K562 (cell line): ENCODE results near the gene PACS1.

Experiments
- BDP1 ChIP-seq: IDR thresholded peaks from 3 replicates; pipeline ENCODE4 v1.6.1; 2011; ENCODE audit not compliant: insufficient read length, insufficient read depth
- BHLHE40 ChIP-seq: IDR thresholded peaks from 2 replicates; pipeline ENCODE4 v1.6.1; 2011; ENCODE audit warnings: low read length, improper control_type of control experiment
- BRCA1 ChIP-seq, 2 experiments: fragments of 450-650 bp in 1 of 2; sonication (generic) in 1 of 2; formaldehyde crosslinking in 1 of 2; IDR thresholded peaks; 2 replicates each; pipeline versions ENCODE4 v1.5.0 to v1.6.1; 2017 to 2020; ENCODE audit warnings: mild to moderate bottlenecking in 1 of 2, missing genetic modification reagents in 1 of 2
- CBX5 ChIP-seq: IDR thresholded peaks from 2 replicates; pipeline ENCODE4 v1.6.1; 2014; ENCODE audit warnings: low read depth, borderline replicate concordance
- HBP1 ChIP-seq: fragments of 450-650 bp; formaldehyde crosslinking; IDR thresholded peaks from 2 replicates; pipeline ENCODE4 v1.4.0; 2022; ENCODE audit warnings: missing genetic modification characterization
- SMAD3 ChIP-seq: fragments of 450-650 bp; formaldehyde crosslinking; conservative IDR thresholded peaks from 2 replicates; pipeline ENCODE4 v1.4.0; 2020; ENCODE audit warnings: mild to moderate bottlenecking
- TEAD2 ChIP-seq: fragments of 450-650 bp; IDR thresholded peaks from 2 replicates; pipeline ENCODE4 v1.6.1; 2016; ENCODE audit warnings: missing genetic modification characterization, control low read depth, missing compliant biosample characterization
- ZBTB17 ChIP-seq: fragments of 450-650 bp; formaldehyde crosslinking; IDR thresholded peaks from 2 replicates; pipeline ENCODE4 v1.4.0; 2020; ENCODE audit warnings: mild to moderate bottlenecking
- ZNF140 ChIP-seq: fragments of 250-450 bp; sonication (Bioruptor Pico); IDR thresholded peaks from 2 replicates; pipeline ENCODE4 v1.8.0; 2021; ENCODE audit warnings: moderate library complexity, mild to moderate bottlenecking, inconsistent platforms
- ZNF282 ChIP-seq: sonication (generic); formaldehyde crosslinking; IDR thresholded peaks from 2 replicates; pipeline ENCODE4 v1.8.1; 2023; ENCODE audit warnings: missing genetic modification reagents
- TF ChIP-seq, protein P1 (sequence below), 2 experiments: fragments of 450-650 bp; formaldehyde crosslinking in 1 of 2; IDR thresholded peaks; 2 replicates each; pipeline versions ENCODE4 v1.4.0 to v1.6.1; 2014 to 2020; ENCODE audit warnings: mild to moderate bottlenecking in 2 of 2, borderline replicate concordance in 1 of 2, low read depth in 1 of 2
- TF ChIP-seq, protein P2 (sequence below), 3 experiments: IDR thresholded peaks in 2 of 3; conservative IDR thresholded peaks in 1 of 3; 2 replicates each; pipeline ENCODE4 v1.5.1; 2011 to 2012; ENCODE audit warnings: low read length in 3 of 3, mild to moderate bottlenecking in 3 of 3, control low read depth in 2 of 3, improper control_type of control experiment in 1 of 3, inconsistent platforms in 1 of 3, low read depth in 1 of 3, mixed read lengths in 1 of 3, moderate library complexity in 1 of 3; ENCODE audit not compliant: insufficient read depth in 2 of 3

- TF ChIP-seq ZNF140 (CRISPR knock-in tag) (no peak), TEAD2 (tag) (no peak), BRCA1 (IDR thresholded peaks at IDR 0.05) (no peak), BRCA1 (CRISPR knock-in tag; IDR thresholded peaks at IDR 0.05) (no peak), ZNF282 (CRISPR knock-in tag) (no peak), BDP1 (no peak), HBP1 (CRISPR knock-in tag) (no peak), CBX5 (no peak), BHLHE40 (no peak), SMAD3 (no peak), ZBTB17 (CRISPR knock-in tag) (no peak)
- TF ChIP-seq, protein P1, sequence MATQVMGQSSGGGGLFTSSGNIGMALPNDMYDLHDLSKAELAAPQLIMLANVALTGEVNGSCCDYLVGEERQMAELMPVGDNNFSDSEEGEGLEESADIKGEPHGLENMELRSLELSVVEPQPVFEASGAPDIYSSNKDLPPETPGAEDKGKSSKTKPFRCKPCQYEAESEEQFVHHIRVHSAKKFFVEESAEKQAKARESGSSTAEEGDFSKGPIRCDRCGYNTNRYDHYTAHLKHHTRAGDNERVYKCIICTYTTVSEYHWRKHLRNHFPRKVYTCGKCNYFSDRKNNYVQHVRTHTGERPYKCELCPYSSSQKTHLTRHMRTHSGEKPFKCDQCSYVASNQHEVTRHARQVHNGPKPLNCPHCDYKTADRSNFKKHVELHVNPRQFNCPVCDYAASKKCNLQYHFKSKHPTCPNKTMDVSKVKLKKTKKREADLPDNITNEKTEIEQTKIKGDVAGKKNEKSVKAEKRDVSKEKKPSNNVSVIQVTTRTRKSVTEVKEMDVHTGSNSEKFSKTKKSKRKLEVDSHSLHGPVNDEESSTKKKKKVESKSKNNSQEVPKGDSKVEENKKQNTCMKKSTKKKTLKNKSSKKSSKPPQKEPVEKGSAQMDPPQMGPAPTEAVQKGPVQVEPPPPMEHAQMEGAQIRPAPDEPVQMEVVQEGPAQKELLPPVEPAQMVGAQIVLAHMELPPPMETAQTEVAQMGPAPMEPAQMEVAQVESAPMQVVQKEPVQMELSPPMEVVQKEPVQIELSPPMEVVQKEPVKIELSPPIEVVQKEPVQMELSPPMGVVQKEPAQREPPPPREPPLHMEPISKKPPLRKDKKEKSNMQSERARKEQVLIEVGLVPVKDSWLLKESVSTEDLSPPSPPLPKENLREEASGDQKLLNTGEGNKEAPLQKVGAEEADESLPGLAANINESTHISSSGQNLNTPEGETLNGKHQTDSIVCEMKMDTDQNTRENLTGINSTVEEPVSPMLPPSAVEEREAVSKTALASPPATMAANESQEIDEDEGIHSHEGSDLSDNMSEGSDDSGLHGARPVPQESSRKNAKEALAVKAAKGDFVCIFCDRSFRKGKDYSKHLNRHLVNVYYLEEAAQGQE (IDR thresholded peaks at IDR 0.05; ENCODE audit: borderline replicate concordance): no peak
- TF ChIP-seq, protein P1 (CRISPR knock-in tag; IDR thresholded peaks at IDR 0.05; ENCODE audit: low read depth): no peak
- TF ChIP-seq, protein P2, sequence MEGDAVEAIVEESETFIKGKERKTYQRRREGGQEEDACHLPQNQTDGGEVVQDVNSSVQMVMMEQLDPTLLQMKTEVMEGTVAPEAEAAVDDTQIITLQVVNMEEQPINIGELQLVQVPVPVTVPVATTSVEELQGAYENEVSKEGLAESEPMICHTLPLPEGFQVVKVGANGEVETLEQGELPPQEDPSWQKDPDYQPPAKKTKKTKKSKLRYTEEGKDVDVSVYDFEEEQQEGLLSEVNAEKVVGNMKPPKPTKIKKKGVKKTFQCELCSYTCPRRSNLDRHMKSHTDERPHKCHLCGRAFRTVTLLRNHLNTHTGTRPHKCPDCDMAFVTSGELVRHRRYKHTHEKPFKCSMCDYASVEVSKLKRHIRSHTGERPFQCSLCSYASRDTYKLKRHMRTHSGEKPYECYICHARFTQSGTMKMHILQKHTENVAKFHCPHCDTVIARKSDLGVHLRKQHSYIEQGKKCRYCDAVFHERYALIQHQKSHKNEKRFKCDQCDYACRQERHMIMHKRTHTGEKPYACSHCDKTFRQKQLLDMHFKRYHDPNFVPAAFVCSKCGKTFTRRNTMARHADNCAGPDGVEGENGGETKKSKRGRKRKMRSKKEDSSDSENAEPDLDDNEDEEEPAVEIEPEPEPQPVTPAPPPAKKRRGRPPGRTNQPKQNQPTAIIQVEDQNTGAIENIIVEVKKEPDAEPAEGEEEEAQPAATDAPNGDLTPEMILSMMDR (IDR thresholded peaks at IDR 0.05 in 2 of 3, conservative IDR thresholded peaks at IDR 0.05 in 1 of 3; ENCODE audit: insufficient read depth in 2 of 3, low read depth in 1 of 3, low read length in 3 of 3): no peak
These were observed 34.3 kb upstream of the PACS1 start for GRCh38 chr11:66035653-66036333.
